CD14-positive monocyte (primary cell): ENCODE results near the gene RBFOX1. TPM values are rescaled to one million over a fixed set of nuclear protein-coding genes. Genes with fewer than 3 reads are reported as not detected.

Experiments
- DNase-seq, 3 donors: peaks; one replicate each; pipeline ENCODE4 v3.0.0-alpha.2; 2011 to 2022
- H2AFZ ChIP-seq: 2 replicates; pipeline ENCODE4 v1.6.0; 2012; ENCODE audit warnings: mild to moderate bottlenecking, low read depth, low read length, inconsistent platforms; ENCODE audit not compliant: insufficient read depth, poor library complexity, severe bottlenecking
- H3K27ac ChIP-seq, 2 donors: 1 replicate in 1 of 2; 2 replicates in 1 of 2; pipeline ENCODE4 v1.5.1; 2012 to 2013; ENCODE audit warnings: low read length in 2 of 2, control low read depth in 1 of 2, inconsistent platforms in 1 of 2, low read depth in 1 of 2, mild to moderate bottlenecking in 1 of 2
- H3K27me3 ChIP-seq, 2 donors: one replicate each; pipeline versions ENCODE4 v1.6.0 to v1.6.1; 2011 to 2013; ENCODE audit warnings: low read length in 2 of 2; ENCODE audit not compliant: control insufficient read depth in 2 of 2, insufficient read depth in 2 of 2
- H3K36me3 ChIP-seq, 2 donors: replicated peaks in 1 of 2; 1 replicate in 1 of 2; 2 replicates in 1 of 2; pipeline versions ENCODE4 v1.5.1 to v1.6.1; 2012 to 2013; ENCODE audit warnings: low read length in 2 of 2, control low read depth in 1 of 2, inconsistent platforms in 1 of 2, mild to moderate bottlenecking in 1 of 2; ENCODE audit not compliant: insufficient read depth in 2 of 2, control insufficient read depth in 1 of 2
- H3K4me1 ChIP-seq, 2 donors: 1 replicate in 1 of 2; 2 replicates in 1 of 2; pipeline versions ENCODE4 v1.5.1 to v1.6.1; 2012 to 2013; ENCODE audit warnings: low read length in 2 of 2, control low read depth in 1 of 2, inconsistent platforms in 1 of 2, mild to moderate bottlenecking in 1 of 2, moderate library complexity in 1 of 2; ENCODE audit not compliant: insufficient read depth in 2 of 2, control insufficient read depth in 1 of 2
- H3K4me2 ChIP-seq: replicated peaks from 2 replicates; pipeline ENCODE3; 2012; ENCODE audit warnings: low read length, moderate library complexity, mild to moderate bottlenecking; ENCODE audit not compliant: poor library complexity, severe bottlenecking; ENCODE audit errors: extremely low read depth
- H3K4me3 ChIP-seq, 3 experiments: fragments of 200-600 bp in 1 of 3; sonication (generic) in 1 of 3; replicated peaks in 1 of 3; 1 replicate in 2 of 3; 2 replicates in 1 of 3; pipeline ENCODE4 v1.5.1; 2011 to 2013; ENCODE audit warnings: low read length in 3 of 3, mild to moderate bottlenecking in 3 of 3, control low read depth in 2 of 3, low read depth in 2 of 3, inconsistent platforms in 1 of 3, moderate library complexity in 1 of 3
- H3K79me2 ChIP-seq: 2 replicates; pipeline ENCODE4 v1.6.0; 2012; ENCODE audit warnings: mild to moderate bottlenecking, control low read depth, inconsistent platforms, low read length, moderate library complexity; ENCODE audit not compliant: insufficient read depth
- H3K9ac ChIP-seq: 2 replicates; pipeline ENCODE4 v1.6.0; 2017; ENCODE audit warnings: low read length, mild to moderate bottlenecking; ENCODE audit not compliant: insufficient read depth, poor library complexity, severe bottlenecking
- H3K9me3 ChIP-seq, 2 donors: replicated peaks in 1 of 2; 1 replicate in 1 of 2; 2 replicates in 1 of 2; pipeline versions ENCODE4 v1.5.1 to v1.6.1; 2012 to 2013; ENCODE audit warnings: low read length in 2 of 2, control low read depth in 1 of 2; ENCODE audit not compliant: control insufficient read depth in 1 of 2, insufficient read depth in 1 of 2
- H4K20me1 ChIP-seq: 2 replicates; pipeline ENCODE4 v1.6.0; 2012; ENCODE audit warnings: mild to moderate bottlenecking, low read length, control low read depth, moderate library complexity; ENCODE audit not compliant: insufficient read depth
- H3K27ac Mint-ChIP-seq, 7 donors: one replicate each; pipeline ENCODE4 v1.8.0; 2020; ENCODE audit warnings: mild to moderate bottlenecking in 7 of 7, mixed read lengths in 7 of 7, moderate library complexity in 6 of 7, inconsistent platforms in 2 of 7
- H3K27me3 Mint-ChIP-seq, 3 donors: one replicate each; pipeline ENCODE4 v1.8.0; 2021 to 2022; ENCODE audit warnings: low read depth in 3 of 3, mild to moderate bottlenecking in 3 of 3, mixed read lengths in 3 of 3, moderate library complexity in 3 of 3, inconsistent platforms in 1 of 3
- H3K36me3 Mint-ChIP-seq, 2 donors: one replicate each; pipeline ENCODE4 v1.8.0; 2020; ENCODE audit warnings: mixed read lengths in 2 of 2, inconsistent platforms in 1 of 2, mild to moderate bottlenecking in 1 of 2
- H3K4me1 Mint-ChIP-seq: one replicate; pipeline ENCODE4 v1.8.0; 2020; ENCODE audit warnings: mild to moderate bottlenecking, mixed read lengths
- H3K4me3 Mint-ChIP-seq, 2 donors: one replicate each; pipeline ENCODE4 v1.8.0; 2020; ENCODE audit warnings: mild to moderate bottlenecking in 2 of 2, mixed read lengths in 2 of 2, moderate library complexity in 1 of 2
- H3K9me3 Mint-ChIP-seq, 7 donors: one replicate each; pipeline ENCODE4 v1.8.0; 2020 to 2022; ENCODE audit warnings: mixed read lengths in 7 of 7, mild to moderate bottlenecking in 6 of 7, moderate library complexity in 6 of 7, inconsistent platforms in 2 of 7
- CTCF ChIP-seq: fragments of 200-600 bp; IDR thresholded peaks from one replicate; pipeline ENCODE4 v1.8.0; 2022; ENCODE audit warnings: antibody characterized with exemption, mild to moderate bottlenecking
- WGBS: methylation state at CpG from one replicate; pipeline ENCODE4 v1.1.5; 2013; ENCODE audit warnings: missing lambda C conversion rate; ENCODE audit not compliant: insufficient coverage; 5-methylcytosine and 5-hydroxymethylcytosine counted together
- intact Hi-C, 2 donors: fragments of 100-400 bp; cut with micrococcal nuclease; formaldehyde crosslinking; loops; one replicate each; pipeline versions ENCODE4 v1.15.0 to v1.15.1; 2023
- polyA plus RNA-seq, 3 donors: library from polyadenylated mRNA; depleted of rRNA in 1 of 3; unstranded in 2 of 3; stranded (reverse) in 1 of 3; fragments of 300-500 nt in 2 of 3; fragments of >200 nt in 1 of 3; fragmentation: Illumina TruSeq in 2 of 3; gene quantifications; 1 replicate in 2 of 3; 2 replicates in 1 of 3; pipeline ENCODE4 v1.2.3, GENCODE V29; 2012 to 2021

Gene RBFOX1
- polyA plus RNA-seq, 3 donors, result not detected

GRCh38 chr16:7376227-7376626, 43.6 kb downstream of the RBFOX1 start:
- no peaks in the 10 kb centered on the region for H3K36me3 Mint-ChIP-seq
- H3K27me3 Mint-ChIP-seq, result no peaks in the 10 kb centered on the region
- Histone ChIP-seq H3K9me3 (no peaks in the 10 kb centered on the region), H4K20me1 (no peaks in the 10 kb centered on the region), H3K36me3 (no peaks in the 10 kb centered on the region), H3K9ac (no peak overlapping the region), H3K79me2 (no peaks in the 10 kb centered on the region), H3K27ac (no peak overlapping the region), H2AFZ (no peak overlapping the region), H3K4me1 (no peaks in the 10 kb centered on the region), H3K4me2 (no peak overlapping the region), H3K27me3 (no peaks in the 10 kb centered on the region), H3K4me3 (no peak overlapping the region)
- H3K27ac Mint-ChIP-seq, result no peak overlapping the region
- H3K4me1 Mint-ChIP-seq, result no peaks in the 10 kb centered on the region
- no CpG with 5 or more reads among the region's 5 CpGs for WGBS
- no peak for TF ChIP-seq CTCF
- DNase-seq, result no peak
- intact Hi-C loops, result no loop called here
- H3K4me3 Mint-ChIP-seq, result no peak overlapping the region
- H3K9me3 Mint-ChIP-seq, result peaks cover 0 to 2% (median 0%) of the 10 kb centered on the region in 7 donors

- Histone ChIP-seq H3K79me2 (no peaks in the 10 kb centered on the region), H3K4me2 (no peak overlapping the region), H4K20me1 (no peaks in the 10 kb centered on the region), H3K4me3 (no peak overlapping the region), H3K27me3 (no peaks in the 10 kb centered on the region), H2AFZ (no peak overlapping the region), H3K9me3 (no peaks in the 10 kb centered on the region), H3K4me1 (no peaks in the 10 kb centered on the region), H3K27ac (no peak overlapping the region), H3K9ac (no peak overlapping the region), H3K36me3 (no peaks in the 10 kb centered on the region)
- Mint-ChIP-seq H3K27me3 (no peaks in the 10 kb centered on the region), H3K4me3 (no peak overlapping the region), H3K9me3 (peaks cover 0 to 2% (median 0%) of the 10 kb centered on the region in 7 donors), H3K36me3 (no peaks in the 10 kb centered on the region), H3K27ac (no peak overlapping the region), H3K4me1 (no peaks in the 10 kb centered on the region)
- TF ChIP-seq CTCF, result no peak
- intact Hi-C loops, result no loop called here
- no peak for DNase-seq
- WGBS, result 100% methylated on average over 3 of the region's 5 CpGs
These were observed 44.6 kb downstream of the RBFOX1 start for GRCh38 chr16:7377231-7377630.
